ENCODE measurements around the gene C1QA.

C1QA gene

DNA sequence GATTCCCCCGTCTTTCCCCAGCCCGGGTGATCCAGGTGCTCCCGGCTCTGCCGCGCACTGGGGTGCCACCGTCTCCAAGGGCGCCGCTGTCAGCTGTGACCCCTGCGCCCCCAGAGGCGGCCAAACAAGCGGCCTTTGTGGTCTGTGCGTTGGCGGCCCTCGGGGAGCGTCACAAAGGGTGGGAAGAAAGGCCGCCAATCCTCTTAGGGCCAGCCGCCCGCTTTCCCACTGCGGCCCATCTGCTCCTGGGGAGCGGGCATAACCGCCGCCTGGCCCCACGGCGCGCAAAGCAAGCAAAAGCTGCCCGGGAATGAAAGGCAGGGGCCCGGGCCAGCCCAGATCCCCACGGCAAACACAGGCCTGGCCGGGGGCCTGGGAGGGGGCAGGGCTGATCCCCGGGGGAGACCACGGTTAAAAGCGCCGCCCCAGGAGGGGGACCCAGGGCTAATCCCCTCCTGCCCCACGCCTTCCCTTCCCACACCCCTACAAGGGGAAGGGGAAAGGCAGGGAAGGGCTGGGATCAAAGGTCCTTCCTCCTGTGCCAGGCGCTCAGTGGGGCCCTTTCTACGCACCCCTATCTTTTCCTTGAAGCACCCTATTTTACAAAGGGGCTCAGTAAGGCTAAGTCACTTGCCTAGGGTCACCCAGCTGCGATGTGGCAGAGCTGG lies 40.6 kb downstream of the C1QA start:
- no peak for DNase-seq

DNA sequence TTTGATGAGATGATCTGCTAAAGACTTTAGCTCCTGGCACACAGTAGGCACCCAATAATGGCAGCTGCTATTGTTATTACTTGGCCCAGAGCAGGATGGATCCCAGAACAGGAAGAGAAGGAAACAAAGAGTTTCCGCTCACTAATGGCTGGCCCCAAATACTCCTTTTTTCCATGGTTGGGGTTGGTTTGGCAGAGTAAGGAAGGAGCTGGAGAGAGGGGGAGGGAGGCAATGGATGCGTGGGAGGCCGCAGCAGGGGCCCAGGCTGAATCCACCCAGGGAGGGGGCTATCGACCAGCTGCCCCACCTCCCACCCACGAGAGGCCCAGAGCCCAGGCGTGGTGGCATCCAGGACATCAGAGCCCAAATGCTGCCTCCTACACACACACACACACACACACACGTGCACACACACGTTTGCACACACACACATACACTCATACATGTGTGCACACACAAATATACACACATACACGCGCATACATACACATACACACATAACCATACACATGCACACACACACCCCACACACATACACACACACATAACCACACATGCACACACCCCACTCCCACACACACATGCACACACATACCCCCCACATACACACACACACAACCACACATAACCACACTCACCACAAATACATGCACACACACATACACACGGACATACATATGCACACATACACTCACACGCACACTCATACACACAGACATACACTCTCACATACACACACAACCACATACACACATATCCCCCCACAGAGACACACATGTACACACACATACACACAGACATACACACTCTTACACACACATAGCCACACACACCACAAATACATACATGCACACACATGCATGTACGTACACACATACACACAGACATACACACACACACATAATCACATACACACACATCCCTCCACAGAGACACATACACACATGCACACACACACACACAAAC lies 41.8 kb downstream of the C1QA start:
- DNase-seq = no peak

- no peak for DNase-seq
Measured at GRCh38 chr1:22680726-22681125, 44.3 kb downstream of the C1QA start.

GRCh38 chr1:22681556-22682276 lies 45.3 kb downstream of the C1QA start:
- DNase-seq = no peak

- DNase-seq = no peak
Measured at GRCh38 chr1:22683547-22683946, 47.1 kb downstream of the C1QA start.

DNA sequence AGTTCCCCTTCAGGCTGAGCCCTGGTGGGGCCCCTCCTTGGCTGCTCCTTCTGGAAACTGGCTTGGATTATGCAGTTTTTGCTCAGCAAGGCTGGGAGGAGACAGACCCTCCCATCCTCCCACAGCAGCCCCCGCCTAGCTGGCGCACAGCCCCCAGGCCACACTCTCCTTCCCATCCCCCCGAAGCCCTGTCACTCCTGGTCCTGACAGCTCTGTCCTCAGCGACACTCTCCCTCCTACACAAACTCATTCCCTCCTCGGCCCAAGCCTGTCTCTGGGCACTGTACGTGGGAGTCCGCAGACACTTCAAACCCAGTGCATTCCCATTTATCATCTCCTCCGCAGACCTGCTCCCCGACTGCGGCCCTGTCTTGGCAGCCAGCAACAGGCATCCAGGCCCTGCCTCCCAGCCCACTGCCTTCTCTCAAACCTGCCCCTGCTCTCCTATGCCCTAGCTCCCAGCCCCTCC lies 49.2 kb downstream of the C1QA start:
- DNase-seq = no peak

- DNase-seq = no peak
Measured at GRCh38 chr1:22687191-22687590, 50.8 kb downstream of the C1QA start.

DNA sequence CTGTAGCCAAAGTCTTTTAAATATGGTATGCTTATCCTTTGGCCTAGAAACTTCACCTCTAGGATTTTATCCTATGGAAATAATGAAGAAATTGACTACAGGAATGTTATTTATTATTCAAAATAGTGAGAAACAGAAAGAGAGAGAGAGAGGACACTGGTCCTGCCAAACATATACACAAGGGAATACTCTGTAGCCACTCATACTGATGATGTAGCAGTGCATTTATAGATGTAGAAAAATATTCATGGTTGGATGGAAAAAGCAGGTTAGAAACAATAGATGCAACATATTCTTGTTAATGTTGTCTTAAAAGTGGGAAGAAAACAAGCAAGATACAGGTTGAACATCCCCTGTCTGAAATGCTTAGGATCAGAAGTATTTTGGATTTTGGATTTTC lies 52.0 kb downstream of the C1QA start:
- DNase-seq = no peak

Data from CD4-positive, alpha-beta T cell treated with Interferon gamma for 1 hour (primary cell).